Gastrocnemius medialis (tissue), 4 donors: ENCODE results near the gene GRIK4. TPM values are rescaled to one million over a fixed set of nuclear protein-coding genes. Genes with fewer than 3 reads are reported as not detected.

Experiments
- ATAC-seq, 2 donors: fragments of 150-250 bp; one replicate each; pipeline ENCODE4 v1.9.1; 2016
- DNase-seq, 2 donors: peaks; one replicate each; pipeline ENCODE4 v3.0.0-alpha.2; 2019
- H3K27ac ChIP-seq, 4 donors: fragments of 200-600 bp; sonication (generic); 1 replicate in 1 of 4; 2 replicates in 3 of 4; pipeline ENCODE4 v1.5.1; 2016 to 2018; ENCODE audit warnings: mild to moderate bottlenecking in 2 of 4, moderate library complexity in 1 of 4
- H3K27me3 ChIP-seq, 3 donors: fragments of 200-600 bp; sonication (generic) in 2 of 3; 1 replicate in 1 of 3; 2 replicates in 2 of 3; pipeline versions ENCODE4 v1.5.1 to v1.6.0; 2016 to 2019; ENCODE audit warnings: mild to moderate bottlenecking in 1 of 3, moderate library complexity in 1 of 3
- H3K36me3 ChIP-seq, 2 donors: fragments of 200-600 bp; sonication (generic) in 1 of 2; one replicate each; pipeline ENCODE4 v1.5.1; 2017 to 2018
- H3K4me1 ChIP-seq, 2 donors: fragments of 200-600 bp; sonication (generic) in 1 of 2; one replicate each; pipeline ENCODE4 v1.5.1; 2016 to 2017; ENCODE audit warnings: mild to moderate bottlenecking in 2 of 2
- H3K4me3 ChIP-seq, 4 donors: fragments of 200-600 bp; sonication (generic) in 3 of 4; 1 replicate in 1 of 4; 2 replicates in 3 of 4; pipeline ENCODE4 v1.5.1; 2016 to 2019; ENCODE audit warnings: mild to moderate bottlenecking in 2 of 4
- H3K9me3 ChIP-seq, 3 donors: fragments of 200-600 bp; sonication (generic) in 2 of 3; 1 replicate in 1 of 3; 2 replicates in 2 of 3; pipeline ENCODE4 v1.5.1; 2016 to 2019
- CTCF ChIP-seq, 5 experiments: fragments of 450-650 bp in 3 of 5; fragments of 200-600 bp in 2 of 5; sonication (generic) in 2 of 5; IDR thresholded peaks in 4 of 5; conservative IDR thresholded peaks in 1 of 5; 1 replicate in 4 of 5; 2 replicates in 1 of 5; pipeline ENCODE4 v1.5.1; 2016 to 2019; ENCODE audit warnings: antibody characterized with exemption in 5 of 5, mild to moderate bottlenecking in 3 of 5, moderate library complexity in 3 of 5
- POLR2A ChIP-seq, 2 donors: fragments of 450-650 bp; IDR thresholded peaks; one replicate each; pipeline ENCODE4 v1.6.1; 2017; ENCODE audit warnings: antibody characterized with exemption in 2 of 2, mild to moderate bottlenecking in 2 of 2, moderate library complexity in 2 of 2
- in situ Hi-C, 4 donors: fragments of 200-750 bp; cut with MboI; loops; one replicate each; pipeline versions ENCODE4 v1.15.0 to v1.8.0; 2017; ENCODE audit warnings: low sequenced_read_pairs in 4 of 4
- intact Hi-C: fragments of 100-400 bp; cut with DNase I; formaldehyde crosslinking; loops from one replicate; pipeline ENCODE4 v1.15.1; 2023; ENCODE audit warnings: low total_unique reads
- total RNA-seq, 4 donors: library from RNA; depleted of rRNA; stranded (reverse); fragments of >200 nt; gene quantifications; one replicate each; pipeline versions ENCODE4 v1.1.0 to v1.2.3, GENCODE V29; 2016

Gene GRIK4
- total RNA-seq, 4 donors from 2014 or later, result 0.42 TPM; not detected in 3

GRCh38 chr11:120912504-120912903 is 401.0 kb downstream of the GRIK4 start:
- Histone ChIP-seq H3K27ac (no peak overlapping the region), H3K9me3 (no peaks in the 10 kb centered on the region), H3K4me3 (no peak overlapping the region), H3K4me1 (no peaks in the 10 kb centered on the region), H3K36me3 (no peaks in the 10 kb centered on the region), H3K27me3 (peaks cover 0 to 2% (median 0%) of the 10 kb centered on the region in 3 donors)
- no peak for ATAC-seq
- in situ Hi-C loops, result no loop called here
- TF ChIP-seq CTCF (IDR thresholded peaks at IDR 0.05 in 4 of 5, conservative IDR thresholded peaks at IDR 0.05 in 1 of 5) (no peak), POLR2A (IDR thresholded peaks at IDR 0.05) (no peak)
- intact Hi-C loops, result no loop called here
- DNase-seq, result no peak

- Histone ChIP-seq H3K36me3 (no peaks in the 10 kb centered on the region), H3K9me3 (no peaks in the 10 kb centered on the region), H3K4me1 (no peaks in the 10 kb centered on the region), H3K27ac (no peak overlapping the region), H3K27me3 (peaks cover 0 to 2% (median 0%) of the 10 kb centered on the region in 3 donors), H3K4me3 (no peak overlapping the region)
- in situ Hi-C loops (no loop called here), intact Hi-C loops (no loop called here)
- no peak for ATAC-seq
- DNase-seq, result no peak
- TF ChIP-seq POLR2A (IDR thresholded peaks at IDR 0.05), result no peak
- no peak for TF ChIP-seq CTCF (IDR thresholded peaks at IDR 0.05 in 4 of 5, conservative IDR thresholded peaks at IDR 0.05 in 1 of 5)
Measured at GRCh38 chr11:120912915-120913314, 401.4 kb downstream of the GRIK4 start.

- H3K4me3 ChIP-seq, result no peak overlapping the region
- TF ChIP-seq CTCF (IDR thresholded peaks at IDR 0.05 in 4 of 5, conservative IDR thresholded peaks at IDR 0.05 in 1 of 5) (no peak), POLR2A (IDR thresholded peaks at IDR 0.05) (no peak)
- no peaks in the 10 kb centered on the region for H3K4me1 ChIP-seq
- peaks cover 0 to 2% (median 0%) of the 10 kb centered on the region in 3 donors for H3K27me3 ChIP-seq
- no peak overlapping the region for H3K27ac ChIP-seq
- ATAC-seq (no peak), DNase-seq (no peak)
- H3K36me3 ChIP-seq, result no peaks in the 10 kb centered on the region
- in situ Hi-C loops, result no loop called here
- H3K9me3 ChIP-seq, result no peaks in the 10 kb centered on the region
- intact Hi-C loops, result no loop called here
Measured at GRCh38 chr11:120914021-120914420, 402.5 kb downstream of the GRIK4 start.

GRCh38 chr11:120914601-120915000 is 403.1 kb downstream of the GRIK4 start:
- ATAC-seq (no peak), DNase-seq (no peak)
- in situ Hi-C loops, result no loop called here
- no peaks in the 10 kb centered on the region for H3K4me1 ChIP-seq
- TF ChIP-seq CTCF (IDR thresholded peaks at IDR 0.05 in 4 of 5, conservative IDR thresholded peaks at IDR 0.05 in 1 of 5), result no peak
- TF ChIP-seq POLR2A (IDR thresholded peaks at IDR 0.05), result no peak
- no peak overlapping the region for H3K4me3 ChIP-seq
- intact Hi-C loops, result no loop called here
- peaks cover 0 to 2% (median 0%) of the 10 kb centered on the region in 3 donors for H3K27me3 ChIP-seq
- H3K9me3 ChIP-seq, result no peaks in the 10 kb centered on the region
- no peak overlapping the region for H3K27ac ChIP-seq
- no peaks in the 10 kb centered on the region for H3K36me3 ChIP-seq

GRCh38 chr11:120917559-120918239 is 406.2 kb downstream of the GRIK4 start:
- ATAC-seq, result no peak
- H3K27ac ChIP-seq, result no peak overlapping the region
- peaks cover 0 to 2% (median 0%) of the 10 kb centered on the region in 3 donors for H3K27me3 ChIP-seq
- no peak for DNase-seq
- TF ChIP-seq POLR2A (IDR thresholded peaks at IDR 0.05) (no peak), CTCF (IDR thresholded peaks at IDR 0.05 in 4 of 5, conservative IDR thresholded peaks at IDR 0.05 in 1 of 5) (no peak)
- H3K9me3 ChIP-seq, result no peaks in the 10 kb centered on the region
- no peaks in the 10 kb centered on the region for H3K4me1 ChIP-seq
- no peak overlapping the region for H3K4me3 ChIP-seq
- in situ Hi-C loops, result no loop called here
- H3K36me3 ChIP-seq, result no peaks in the 10 kb centered on the region
- intact Hi-C loops, result no loop called here
